ENCODE results near the gene TAC3.

GRCh38 chr12:57049119-57049446 is 32.8 kb upstream of the TAC3 start:
- TF ChIP-seq ESRRG (CRISPR knock-in tag; IDR thresholded peaks at IDR 0.05), result no peak
- TF ChIP-seq, protein P1, sequence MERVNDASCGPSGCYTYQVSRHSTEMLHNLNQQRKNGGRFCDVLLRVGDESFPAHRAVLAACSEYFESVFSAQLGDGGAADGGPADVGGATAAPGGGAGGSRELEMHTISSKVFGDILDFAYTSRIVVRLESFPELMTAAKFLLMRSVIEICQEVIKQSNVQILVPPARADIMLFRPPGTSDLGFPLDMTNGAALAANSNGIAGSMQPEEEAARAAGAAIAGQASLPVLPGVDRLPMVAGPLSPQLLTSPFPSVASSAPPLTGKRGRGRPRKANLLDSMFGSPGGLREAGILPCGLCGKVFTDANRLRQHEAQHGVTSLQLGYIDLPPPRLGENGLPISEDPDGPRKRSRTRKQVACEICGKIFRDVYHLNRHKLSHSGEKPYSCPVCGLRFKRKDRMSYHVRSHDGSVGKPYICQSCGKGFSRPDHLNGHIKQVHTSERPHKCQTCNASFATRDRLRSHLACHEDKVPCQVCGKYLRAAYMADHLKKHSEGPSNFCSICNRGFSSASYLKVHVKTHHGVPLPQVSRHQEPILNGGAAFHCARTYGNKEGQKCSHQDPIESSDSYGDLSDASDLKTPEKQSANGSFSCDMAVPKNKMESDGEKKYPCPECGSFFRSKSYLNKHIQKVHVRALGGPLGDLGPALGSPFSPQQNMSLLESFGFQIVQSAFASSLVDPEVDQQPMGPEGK (CRISPR knock-in tag; IDR thresholded peaks at IDR 0.05; ENCODE audit: borderline replicate concordance), result no peak
- TF ChIP-seq CSDC2 (CRISPR knock-in tag; IDR thresholded peaks at IDR 0.05), result no peak
- TF ChIP-seq, protein P2, sequence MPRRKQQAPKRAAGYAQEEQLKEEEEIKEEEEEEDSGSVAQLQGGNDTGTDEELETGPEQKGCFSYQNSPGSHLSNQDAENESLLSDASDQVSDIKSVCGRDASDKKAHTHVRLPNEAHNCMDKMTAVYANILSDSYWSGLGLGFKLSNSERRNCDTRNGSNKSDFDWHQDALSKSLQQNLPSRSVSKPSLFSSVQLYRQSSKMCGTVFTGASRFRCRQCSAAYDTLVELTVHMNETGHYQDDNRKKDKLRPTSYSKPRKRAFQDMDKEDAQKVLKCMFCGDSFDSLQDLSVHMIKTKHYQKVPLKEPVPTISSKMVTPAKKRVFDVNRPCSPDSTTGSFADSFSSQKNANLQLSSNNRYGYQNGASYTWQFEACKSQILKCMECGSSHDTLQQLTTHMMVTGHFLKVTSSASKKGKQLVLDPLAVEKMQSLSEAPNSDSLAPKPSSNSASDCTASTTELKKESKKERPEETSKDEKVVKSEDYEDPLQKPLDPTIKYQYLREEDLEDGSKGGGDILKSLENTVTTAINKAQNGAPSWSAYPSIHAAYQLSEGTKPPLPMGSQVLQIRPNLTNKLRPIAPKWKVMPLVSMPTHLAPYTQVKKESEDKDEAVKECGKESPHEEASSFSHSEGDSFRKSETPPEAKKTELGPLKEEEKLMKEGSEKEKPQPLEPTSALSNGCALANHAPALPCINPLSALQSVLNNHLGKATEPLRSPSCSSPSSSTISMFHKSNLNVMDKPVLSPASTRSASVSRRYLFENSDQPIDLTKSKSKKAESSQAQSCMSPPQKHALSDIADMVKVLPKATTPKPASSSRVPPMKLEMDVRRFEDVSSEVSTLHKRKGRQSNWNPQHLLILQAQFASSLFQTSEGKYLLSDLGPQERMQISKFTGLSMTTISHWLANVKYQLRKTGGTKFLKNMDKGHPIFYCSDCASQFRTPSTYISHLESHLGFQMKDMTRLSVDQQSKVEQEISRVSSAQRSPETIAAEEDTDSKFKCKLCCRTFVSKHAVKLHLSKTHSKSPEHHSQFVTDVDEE (CRISPR knock-in tag; IDR thresholded peaks at IDR 0.05), result no peak
- no peak for TF ChIP-seq ZFP3 (CRISPR knock-in tag; IDR thresholded peaks at IDR 0.05)
- no peak for TF ChIP-seq ZFP30 (CRISPR knock-in tag; IDR thresholded peaks at IDR 0.05)
- TF ChIP-seq CREB5 (CRISPR knock-in tag; IDR thresholded peaks at IDR 0.05; ENCODE audit: low read depth), result no peak
- TF ChIP-seq OSR1 (CRISPR knock-in tag; IDR thresholded peaks at IDR 0.05), result no peak

Data from SK-N-SH treated with all-trans-retinoic acid at 6 μM for 48 hours (cell line).